PFSK-1 (cell line): ENCODE results near the gene PPID.

Experiments
- SIN3A ChIP-seq: IDR thresholded peaks from 2 replicates; pipeline ENCODE4 v1.6.1; 2012; ENCODE audit warnings: mild to moderate bottlenecking, low read length, moderate library complexity, borderline replicate concordance; ENCODE audit not compliant: insufficient read depth
- TAF1 ChIP-seq: IDR thresholded peaks from 2 replicates; pipeline ENCODE4 v1.6.1; 2012; ENCODE audit warnings: low read length, control low read depth, borderline replicate concordance; ENCODE audit not compliant: insufficient read depth
- TF ChIP-seq, protein P1 (sequence below), 2 experiments: IDR thresholded peaks; 2 replicates each; pipeline versions ENCODE4 v1.6.1 to v1.8.0; 2011 to 2012; ENCODE audit warnings: low read depth in 2 of 2, low read length in 2 of 2, control low read depth in 1 of 2, inconsistent platforms in 1 of 2, mild to moderate bottlenecking in 1 of 2, moderate library complexity in 1 of 2; ENCODE audit not compliant: insufficient read depth in 1 of 2

DNA sequence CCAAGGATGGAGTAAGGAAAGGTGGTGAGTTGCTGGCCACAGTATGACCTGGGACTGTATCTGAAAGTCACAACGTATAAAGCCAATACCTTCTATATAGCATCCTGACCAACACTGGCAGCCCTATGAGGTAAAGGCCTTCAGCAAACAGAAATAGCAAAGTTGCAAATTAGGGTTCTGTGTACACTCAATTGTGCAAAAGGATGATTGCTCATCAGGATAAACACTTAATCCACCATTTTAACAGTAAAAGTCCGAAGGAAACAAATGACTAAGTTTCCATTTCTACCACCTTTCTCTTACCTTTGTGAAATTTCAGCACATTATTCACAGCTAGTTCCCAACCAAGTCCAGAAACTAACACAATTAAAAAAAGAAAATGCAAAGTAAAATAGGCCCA is 44.3 kb upstream of the PPID start:
- TF ChIP-seq, protein P1, sequence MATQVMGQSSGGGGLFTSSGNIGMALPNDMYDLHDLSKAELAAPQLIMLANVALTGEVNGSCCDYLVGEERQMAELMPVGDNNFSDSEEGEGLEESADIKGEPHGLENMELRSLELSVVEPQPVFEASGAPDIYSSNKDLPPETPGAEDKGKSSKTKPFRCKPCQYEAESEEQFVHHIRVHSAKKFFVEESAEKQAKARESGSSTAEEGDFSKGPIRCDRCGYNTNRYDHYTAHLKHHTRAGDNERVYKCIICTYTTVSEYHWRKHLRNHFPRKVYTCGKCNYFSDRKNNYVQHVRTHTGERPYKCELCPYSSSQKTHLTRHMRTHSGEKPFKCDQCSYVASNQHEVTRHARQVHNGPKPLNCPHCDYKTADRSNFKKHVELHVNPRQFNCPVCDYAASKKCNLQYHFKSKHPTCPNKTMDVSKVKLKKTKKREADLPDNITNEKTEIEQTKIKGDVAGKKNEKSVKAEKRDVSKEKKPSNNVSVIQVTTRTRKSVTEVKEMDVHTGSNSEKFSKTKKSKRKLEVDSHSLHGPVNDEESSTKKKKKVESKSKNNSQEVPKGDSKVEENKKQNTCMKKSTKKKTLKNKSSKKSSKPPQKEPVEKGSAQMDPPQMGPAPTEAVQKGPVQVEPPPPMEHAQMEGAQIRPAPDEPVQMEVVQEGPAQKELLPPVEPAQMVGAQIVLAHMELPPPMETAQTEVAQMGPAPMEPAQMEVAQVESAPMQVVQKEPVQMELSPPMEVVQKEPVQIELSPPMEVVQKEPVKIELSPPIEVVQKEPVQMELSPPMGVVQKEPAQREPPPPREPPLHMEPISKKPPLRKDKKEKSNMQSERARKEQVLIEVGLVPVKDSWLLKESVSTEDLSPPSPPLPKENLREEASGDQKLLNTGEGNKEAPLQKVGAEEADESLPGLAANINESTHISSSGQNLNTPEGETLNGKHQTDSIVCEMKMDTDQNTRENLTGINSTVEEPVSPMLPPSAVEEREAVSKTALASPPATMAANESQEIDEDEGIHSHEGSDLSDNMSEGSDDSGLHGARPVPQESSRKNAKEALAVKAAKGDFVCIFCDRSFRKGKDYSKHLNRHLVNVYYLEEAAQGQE (IDR thresholded peaks at IDR 0.05; ENCODE audit: insufficient read depth in 1 of 2, low read depth in 2 of 2, low read length in 2 of 2), result no peak
- TF ChIP-seq SIN3A (no peak), TAF1 (no peak)
